Thoracic aorta (tissue), 2 donors: ENCODE measurements around the gene PRF1. TPM values are rescaled to one million over a fixed set of nuclear protein-coding genes. Genes with fewer than 3 reads are reported as not detected.

Experiments used
- ATAC-seq: fragments of 150-250 bp; one replicate; pipeline ENCODE4 v1.8.0; 2017; ENCODE audit warnings: low read depth; ENCODE audit not compliant: insufficient number of reproducible peaks, low FRiP score
- DNase-seq: peaks from one replicate; pipeline ENCODE4 v3.0.0-alpha.2; 2020; ENCODE audit warnings: low spot score
- H3K27ac ChIP-seq, 2 donors: fragments of 200-600 bp; sonication (generic); 1 replicate in 1 of 2; 2 replicates in 1 of 2; pipeline ENCODE4 v1.5.1; 2016; ENCODE audit warnings: mild to moderate bottlenecking in 2 of 2, moderate library complexity in 2 of 2
- H3K27me3 ChIP-seq: fragments of 200-600 bp; sonication (generic); replicated peaks from 2 replicates; pipeline ENCODE4 v1.6.0; 2016; ENCODE audit warnings: mild to moderate bottlenecking; ENCODE audit not compliant: insufficient read depth
- H3K36me3 ChIP-seq: fragments of 200-600 bp; sonication (generic); one replicate; pipeline ENCODE4 v1.5.1; 2016
- H3K4me1 ChIP-seq, 2 donors: fragments of 200-600 bp; sonication (generic); 1 replicate in 1 of 2; 2 replicates in 1 of 2; pipeline versions ENCODE4 v1.5.1 to v1.6.0; 2016; ENCODE audit warnings: low read depth in 2 of 2, mild to moderate bottlenecking in 1 of 2; ENCODE audit not compliant: control insufficient read depth in 1 of 2
- H3K4me3 ChIP-seq: fragments of 200-600 bp; sonication (generic); 2 replicates; pipeline ENCODE4 v1.5.1; 2016; ENCODE audit warnings: mild to moderate bottlenecking
- H3K9me3 ChIP-seq: fragments of 200-600 bp; sonication (generic); 2 replicates; pipeline ENCODE4 v1.5.1; 2016
- CTCF ChIP-seq: fragments of 200-600 bp; sonication (generic); IDR thresholded peaks from one replicate; pipeline ENCODE4 v1.5.1; 2019; ENCODE audit warnings: antibody characterized with exemption
- total RNA-seq, 2 donors: library from RNA; depleted of rRNA; stranded (reverse); fragments of >200 nt; gene quantifications; one replicate each; pipeline versions ENCODE4 v1.1.0 to v1.2.3, GENCODE V29; 2016

Gene PRF1
- total RNA-seq, 2 donors from 2014 or later: 3.7 to 5.4 TPM

GRCh38 chr10:70599319-70599718 is 3.2 kb downstream of the PRF1 start:
- Histone ChIP-seq H3K27ac (no peak overlapping the region), H3K9me3 (no peaks in the 10 kb centered on the region), H3K27me3 (no peaks in the 10 kb centered on the region), H3K4me1 (no peaks in the 10 kb centered on the region), H3K4me3 (no peak overlapping the region), H3K36me3 (no peaks in the 10 kb centered on the region)
- ATAC-seq: no peak
- no peak for TF ChIP-seq CTCF
- DNase-seq: no peak

DNA sequence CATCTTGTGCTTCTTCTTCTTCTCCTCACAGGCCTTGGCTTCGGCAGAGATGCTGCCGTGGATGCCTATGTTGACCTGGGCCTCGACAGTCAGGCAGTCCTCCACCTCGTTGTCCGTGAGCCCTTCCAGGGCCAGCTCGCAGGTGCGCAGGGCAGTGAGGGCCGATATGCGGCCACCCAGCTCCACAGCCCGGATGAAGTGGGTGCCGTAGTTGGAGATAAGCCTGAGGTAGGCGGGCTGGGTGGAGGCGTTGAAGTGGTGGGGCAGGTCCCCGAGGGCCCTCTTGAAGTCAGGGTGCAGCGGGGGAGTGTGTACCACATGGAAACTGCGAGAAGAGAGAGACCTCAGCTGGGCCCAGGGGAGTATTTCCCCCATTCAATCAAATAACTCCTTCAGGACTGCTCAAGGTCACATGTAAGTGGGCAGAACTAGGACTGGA is 3.7 kb downstream of the PRF1 start:
- no peak for TF ChIP-seq CTCF
- DNase-seq (no peak), ATAC-seq (no peak)
- no peaks in the 10 kb centered on the region for H3K9me3 ChIP-seq
- no peak overlapping the region for H3K27ac ChIP-seq
- no peaks in the 10 kb centered on the region for H3K4me1 ChIP-seq
- no peaks in the 10 kb centered on the region for H3K36me3 ChIP-seq
- no peaks in the 10 kb centered on the region for H3K27me3 ChIP-seq
- H3K4me3 ChIP-seq: no peak overlapping the region

DNA sequence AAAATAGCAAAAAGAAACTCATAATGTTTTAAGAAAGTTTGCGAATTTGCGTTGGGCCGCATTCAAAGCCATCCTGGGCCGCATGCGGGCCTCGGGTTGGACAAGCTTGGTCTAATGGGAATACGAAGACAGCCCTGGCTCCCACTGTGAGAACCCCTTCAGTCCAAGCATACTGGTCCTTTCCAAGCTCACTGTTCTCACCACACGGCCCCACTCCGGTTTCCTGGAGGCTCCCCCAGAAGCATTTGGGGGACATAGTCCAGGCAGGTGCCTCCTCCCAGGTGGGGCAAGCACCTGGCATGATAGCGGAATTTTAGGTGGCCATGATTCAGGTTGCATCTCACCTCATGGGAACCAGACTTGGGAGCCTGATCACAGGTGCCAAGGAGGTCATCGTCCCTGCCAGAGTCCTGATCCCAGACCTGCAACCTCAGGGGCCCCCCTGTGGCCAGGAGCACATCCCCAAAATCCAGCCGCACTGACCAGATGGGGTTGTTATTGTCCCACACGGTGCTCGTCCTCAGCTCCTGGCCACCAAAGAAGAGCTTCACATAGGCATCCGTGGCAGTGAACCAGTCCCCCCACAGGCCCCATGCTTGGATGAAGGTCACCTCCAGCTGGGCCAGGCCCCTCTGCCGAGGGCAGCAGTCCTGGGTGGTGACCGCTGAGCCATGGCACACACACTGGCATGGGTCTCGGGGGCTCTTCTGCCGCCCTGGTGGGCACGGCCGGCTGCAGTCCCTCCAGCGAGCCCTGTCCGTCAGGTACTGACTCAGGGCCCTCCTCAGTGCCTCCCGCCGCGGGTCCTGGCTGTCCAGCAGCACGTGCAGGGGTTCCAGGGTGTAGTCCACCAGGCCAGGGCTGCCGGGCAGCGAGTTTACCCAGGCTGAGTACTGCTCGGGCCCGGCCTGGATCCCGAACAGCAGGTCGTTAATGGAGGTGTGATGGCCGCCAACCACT is 4.4 kb downstream of the PRF1 start:
- no peaks in the 10 kb centered on the region for H3K4me1 ChIP-seq
- DNase-seq: no peak
- H3K4me3 ChIP-seq: no peak overlapping the region
- no peaks in the 10 kb centered on the region for H3K27me3 ChIP-seq
- no peak for TF ChIP-seq CTCF
- ATAC-seq: no peak
- H3K36me3 ChIP-seq: no peaks in the 10 kb centered on the region
- no peaks in the 10 kb centered on the region for H3K9me3 ChIP-seq
- no peak overlapping the region for H3K27ac ChIP-seq

DNA sequence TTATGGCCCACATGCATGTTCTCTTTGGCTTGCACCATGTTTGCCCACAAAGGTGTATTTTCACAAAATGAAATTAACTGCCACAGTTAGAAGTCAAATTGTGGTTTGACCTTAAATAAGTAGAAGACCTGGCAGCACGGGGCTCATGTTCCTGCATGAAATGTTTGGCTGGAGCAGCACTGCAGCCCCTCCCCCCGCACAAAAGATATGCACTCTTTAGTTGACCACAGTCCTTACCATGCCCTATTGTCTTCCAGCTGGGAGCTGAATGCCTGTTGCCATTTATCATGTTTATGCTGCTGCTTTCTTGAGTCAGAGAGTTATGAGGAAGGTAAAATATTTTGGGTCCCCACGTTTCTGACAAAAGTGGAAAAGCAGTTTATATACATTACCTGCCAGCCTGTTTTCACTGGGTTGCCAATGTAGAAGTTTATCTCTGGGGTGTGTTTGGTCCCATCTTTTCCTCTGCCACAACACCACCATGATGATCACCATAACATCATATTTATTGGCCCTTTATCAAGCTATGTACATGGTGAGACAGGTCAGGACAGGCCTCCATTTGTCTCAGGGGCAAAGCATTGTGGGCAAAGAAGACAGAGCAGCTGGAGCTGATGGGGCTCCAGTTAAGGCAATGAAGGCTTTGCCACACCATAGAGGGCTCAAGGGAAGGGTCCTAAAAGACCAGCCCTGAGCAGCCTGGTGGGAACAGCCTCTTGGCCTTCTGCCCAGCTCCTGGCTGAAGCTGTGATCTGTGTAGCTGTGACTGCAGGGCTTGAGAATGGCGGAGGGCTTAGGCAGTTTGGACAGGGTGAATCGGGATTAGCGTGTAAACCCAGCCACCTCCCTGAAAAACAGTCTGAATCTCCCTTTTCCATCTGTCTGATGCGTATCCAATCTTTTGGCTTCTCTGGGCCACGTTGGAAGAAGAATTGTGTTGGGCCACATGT is 5.4 kb downstream of the PRF1 start:
- ATAC-seq: no peak
- Histone ChIP-seq H3K27me3 (no peaks in the 10 kb centered on the region), H3K4me3 (no peak overlapping the region), H3K36me3 (no peaks in the 10 kb centered on the region), H3K9me3 (no peaks in the 10 kb centered on the region), H3K27ac (no peak overlapping the region), H3K4me1 (no peaks in the 10 kb centered on the region)
- DNase-seq: no peak
- TF ChIP-seq CTCF: no peak
